ENCODE data around the gene LRRC38.

The LRRC38 gene

GRCh38 chr1:13487957-13488356, 25.8 kb downstream of the LRRC38 start:
- H3K27ac ChIP-seq = no peak overlapping the region
- TF ChIP-seq CTCF (conservative IDR thresholded peaks at IDR 0.05) = no peak
- no peak for TF ChIP-seq ZFX (IDR thresholded peaks at IDR 0.05)

- H3K27ac ChIP-seq = no peak overlapping the region
- TF ChIP-seq ZFX (IDR thresholded peaks at IDR 0.05) (no peak), CTCF (conservative IDR thresholded peaks at IDR 0.05) (no peak)
Observed at GRCh38 chr1:13487143-13487868, 26.5 kb downstream of the LRRC38 start.

- no peak overlapping the region for H3K27ac ChIP-seq
- TF ChIP-seq ZFX (IDR thresholded peaks at IDR 0.05) = no peak
- no peak for TF ChIP-seq CTCF (conservative IDR thresholded peaks at IDR 0.05)
Observed at GRCh38 chr1:13483946-13484345, 29.9 kb downstream of the LRRC38 start.

- H3K27ac ChIP-seq = no peak overlapping the region
- no peak for TF ChIP-seq CTCF (conservative IDR thresholded peaks at IDR 0.05)
- TF ChIP-seq ZFX (IDR thresholded peaks at IDR 0.05) = no peak
Observed at GRCh38 chr1:13482600-13482999, 31.2 kb downstream of the LRRC38 start.

- H3K27ac ChIP-seq = no peak overlapping the region
- no peak for TF ChIP-seq CTCF (conservative IDR thresholded peaks at IDR 0.05)
- TF ChIP-seq ZFX (IDR thresholded peaks at IDR 0.05) = no peak
Observed at GRCh38 chr1:13479171-13479856, 34.5 kb downstream of the LRRC38 start.

- H3K27ac ChIP-seq = no peak overlapping the region
- TF ChIP-seq ZFX (IDR thresholded peaks at IDR 0.05) = no peak
- TF ChIP-seq CTCF (conservative IDR thresholded peaks at IDR 0.05) = no peak
Observed at GRCh38 chr1:13478692-13479091, 35.1 kb downstream of the LRRC38 start.

GRCh38 chr1:13469343-13469742, 44.5 kb downstream of the LRRC38 start:
- H3K27ac ChIP-seq = no peak overlapping the region
- TF ChIP-seq CTCF (conservative IDR thresholded peaks at IDR 0.05) (peak; percentile 67), ZFX (IDR thresholded peaks at IDR 0.05) (no peak)
